ENCODE results near the gene TIMM8B.
"Not testable (repeated sequence)": the region's sequence is repeated elsewhere in the genome, so short reads cannot be mapped to it uniquely, and the experiment has no call there.

Gene TIMM8B

DNA sequence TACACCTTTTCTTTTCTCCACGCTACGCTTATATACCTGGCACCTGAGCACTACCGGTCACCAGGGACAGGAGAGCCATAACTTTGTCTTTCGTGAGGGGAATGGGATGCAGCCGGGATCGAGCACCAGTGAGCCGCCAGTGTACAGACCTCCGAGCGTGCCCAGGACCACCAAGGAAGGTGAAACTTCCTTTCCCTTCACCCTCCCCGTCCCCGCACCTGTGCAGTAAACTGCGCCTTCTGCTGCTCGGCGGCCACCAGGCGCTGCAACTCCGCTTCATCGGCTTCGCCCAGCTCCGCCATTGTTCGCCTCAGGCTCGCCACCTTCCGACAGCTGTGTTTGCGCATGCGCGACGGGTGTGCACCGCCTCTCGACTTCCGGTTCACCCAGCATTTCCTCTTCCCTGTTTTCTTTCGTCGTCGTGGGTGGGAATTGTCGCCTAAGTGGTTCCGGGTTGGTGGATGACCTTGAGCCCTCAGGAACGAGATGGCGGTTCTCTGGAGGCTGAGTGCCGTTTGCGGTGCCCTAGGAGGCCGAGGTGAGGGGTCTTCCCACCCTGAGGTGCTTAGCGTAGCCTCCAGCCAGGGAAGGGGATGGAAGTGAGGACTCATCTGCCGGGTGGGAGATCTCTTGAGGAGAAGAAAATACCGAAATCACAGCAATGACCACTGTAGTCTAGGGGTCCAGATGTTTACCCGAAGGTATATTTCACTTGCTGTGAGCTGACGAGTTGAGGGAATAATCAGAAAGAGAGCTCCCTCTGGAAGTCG, at the start of gene TIMM8B, which contains the start of gene SDHD:
Gene TIMM8B, minus strand, starts transcription at position 335 of the 770 bp plus-strand sequence. Its CDS starts 33 bp downstream, at position 302.
Gene SDHD, plus strand, starts transcription at position 452 of the 770 bp plus-strand sequence. Its CDS starts 35 bp downstream, at position 487.
- peak; percentile 91 for DNase-seq

GRCh38 chr11:112134473-112134872, 47.9 kb upstream of the TIMM8B start:
- no peak for DNase-seq

GRCh38 chr11:112132737-112133136, 46.2 kb upstream of the TIMM8B start:
- DNase-seq: no peak

GRCh38 chr11:112129656-112130055, 43.1 kb upstream of the TIMM8B start:
- no peak for DNase-seq

DNA sequence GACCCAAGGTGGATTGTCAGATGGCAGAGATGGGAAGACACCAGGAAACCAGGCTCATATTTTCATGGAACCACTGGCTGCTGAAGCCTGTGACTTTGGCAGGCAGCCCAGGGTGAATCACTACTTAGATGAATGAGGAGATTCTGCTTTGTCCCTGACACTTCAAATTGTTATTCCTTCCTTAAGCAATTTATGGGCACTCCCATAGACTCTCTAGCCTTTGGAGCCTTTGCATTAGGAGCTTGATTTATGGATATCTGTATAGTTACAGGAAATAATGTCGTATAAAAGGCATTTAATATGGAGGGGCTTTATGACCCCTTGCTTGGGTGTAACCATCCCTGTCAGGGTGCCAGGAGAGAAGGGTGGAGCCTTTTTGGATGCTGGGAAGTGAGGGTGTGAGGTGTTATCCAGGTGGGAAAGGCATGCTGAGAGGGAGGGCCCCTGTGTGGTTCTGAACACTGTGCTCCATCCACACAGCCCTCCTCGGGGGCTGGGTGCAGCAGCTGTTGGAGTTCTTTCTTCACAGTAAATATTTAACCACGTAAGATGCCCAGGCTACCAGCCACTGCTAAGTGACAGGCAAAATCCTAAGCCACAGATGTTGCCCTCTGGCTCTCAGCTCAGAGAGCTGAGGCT, 42.0 kb upstream of the TIMM8B start:
- no peak for DNase-seq

DNA sequence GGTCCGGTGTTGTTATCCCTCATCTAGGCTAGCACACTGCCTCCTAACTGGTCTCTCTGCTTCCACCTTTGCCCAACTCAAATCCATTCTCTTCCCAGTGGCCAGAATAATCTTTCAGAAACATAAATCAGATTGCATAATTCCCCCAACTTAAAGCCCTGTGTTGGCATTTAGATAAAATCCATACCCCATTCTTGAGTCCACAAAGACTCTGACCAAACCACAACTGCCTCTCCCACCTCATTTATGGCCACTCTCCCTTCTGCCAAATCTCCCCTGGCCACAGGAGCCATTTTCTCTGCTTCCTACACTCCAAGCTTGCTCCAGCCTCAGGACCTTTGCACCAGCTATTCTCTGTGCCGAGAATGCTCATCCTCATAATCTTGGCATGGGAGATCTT, 40.5 kb upstream of the TIMM8B start:
- no peak for DNase-seq

DNA sequence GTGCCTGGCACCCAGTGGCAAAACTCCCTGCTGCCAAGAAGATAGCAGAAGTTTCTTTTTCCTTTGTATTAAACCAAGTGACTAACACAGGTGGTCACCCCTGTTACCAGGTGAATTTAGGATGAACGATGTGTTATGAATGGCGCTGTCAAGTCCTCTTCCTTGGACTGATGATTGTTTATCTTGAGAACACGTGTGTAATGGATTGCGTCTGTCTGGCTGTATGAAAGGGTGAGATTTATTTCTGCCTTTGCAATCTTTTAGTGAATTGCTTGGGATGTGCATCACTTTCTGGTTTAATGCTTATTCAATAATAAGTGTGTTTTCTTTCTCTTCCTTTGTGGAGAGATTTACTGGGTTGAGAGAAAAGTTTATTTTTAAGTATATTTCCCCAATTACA, 36.6 kb upstream of the TIMM8B start:
- DNase-seq: no peak

GRCh38 chr11:112121981-112122615, 35.5 kb upstream of the TIMM8B start:
- no peak for DNase-seq

DNA sequence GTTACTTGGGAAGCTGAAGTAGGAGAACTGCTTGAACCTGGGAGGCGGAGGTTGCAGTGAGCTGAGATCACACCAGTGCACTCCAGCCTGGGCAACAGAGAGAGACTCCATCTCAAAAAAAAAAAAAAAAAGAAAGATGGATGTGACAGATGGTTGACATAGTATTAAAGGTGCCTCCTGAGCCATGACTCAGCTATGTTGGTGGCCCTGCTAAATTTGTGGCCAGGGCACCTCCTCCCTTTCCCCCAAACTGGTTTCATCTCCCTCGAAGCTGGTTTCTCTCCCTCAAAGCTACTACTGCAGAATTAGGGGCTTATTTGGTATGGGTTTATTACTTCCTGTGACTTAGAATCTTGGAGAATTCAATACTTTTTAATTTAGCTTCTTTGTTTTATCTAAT, 31.6 kb upstream of the TIMM8B start:
- DNase-seq: no peak

GRCh38 chr11:112115386-112115785, 28.8 kb upstream of the TIMM8B start:
- no peak for DNase-seq

GRCh38 chr11:112114460-112114859, 27.9 kb upstream of the TIMM8B start:
- no peak for DNase-seq

GRCh38 chr11:112113539-112114457, 27.2 kb upstream of the TIMM8B start:
- no peak for DNase-seq

GRCh38 chr11:112106070-112106469, 19.5 kb upstream of the TIMM8B start:
- DNase-seq: no peak

GRCh38 chr11:112103446-112103845, 16.9 kb upstream of the TIMM8B start:
- no peak for DNase-seq

- DNase-seq: no peak
These were observed 13.9 kb upstream of the TIMM8B start for GRCh38 chr11:112100462-112100861.

- no peak for DNase-seq
These were observed 11.4 kb upstream of the TIMM8B start for GRCh38 chr11:112097734-112098528.

DNA sequence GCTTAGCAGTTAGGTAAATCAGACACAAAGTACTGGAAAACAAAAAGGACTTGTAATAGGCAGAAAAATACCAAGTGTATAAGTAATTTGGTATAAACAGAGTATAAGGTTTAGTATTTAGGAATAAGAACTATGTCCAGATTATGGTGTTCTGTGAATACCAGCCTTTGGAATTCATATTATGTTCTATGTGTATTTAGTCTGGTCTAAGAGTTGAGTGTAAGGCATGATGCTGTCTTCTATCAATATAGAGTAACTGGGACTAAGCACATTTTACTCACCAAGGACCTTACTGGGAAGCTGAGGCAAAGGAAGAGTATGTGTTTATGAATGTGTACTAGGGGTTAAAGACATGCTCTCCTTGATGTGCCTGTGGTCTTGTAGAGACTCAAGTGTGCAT, 9.6 kb upstream of the TIMM8B start:
- no peak for DNase-seq

DNA sequence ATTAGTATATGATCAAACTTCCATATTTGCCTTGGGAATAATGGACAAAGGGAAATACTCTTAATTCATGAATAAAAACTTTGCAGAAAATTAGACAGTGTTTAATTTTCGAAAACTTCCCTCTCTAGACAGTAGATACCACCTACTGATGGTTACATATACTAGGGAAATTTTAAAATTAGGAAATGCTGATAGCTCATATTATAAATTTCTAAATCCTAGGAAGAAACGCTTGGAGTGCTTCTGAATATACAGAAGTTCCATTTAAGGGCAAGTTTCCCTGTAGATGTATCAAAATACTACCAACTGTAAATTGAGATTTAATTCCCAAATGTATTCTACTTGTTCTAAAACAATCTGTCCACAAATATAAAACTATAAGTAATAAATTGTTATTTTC, 8.7 kb upstream of the TIMM8B start:
- not testable (repeated sequence) for DNase-seq

GRCh38 chr11:112087212-112087611, 656 bp upstream of the TIMM8B start:
- DNase-seq: no peak

- peak; percentile 47 for DNase-seq
These were observed 634 bp downstream of the TIMM8B start for GRCh38 chr11:112085822-112086421.

DNA sequence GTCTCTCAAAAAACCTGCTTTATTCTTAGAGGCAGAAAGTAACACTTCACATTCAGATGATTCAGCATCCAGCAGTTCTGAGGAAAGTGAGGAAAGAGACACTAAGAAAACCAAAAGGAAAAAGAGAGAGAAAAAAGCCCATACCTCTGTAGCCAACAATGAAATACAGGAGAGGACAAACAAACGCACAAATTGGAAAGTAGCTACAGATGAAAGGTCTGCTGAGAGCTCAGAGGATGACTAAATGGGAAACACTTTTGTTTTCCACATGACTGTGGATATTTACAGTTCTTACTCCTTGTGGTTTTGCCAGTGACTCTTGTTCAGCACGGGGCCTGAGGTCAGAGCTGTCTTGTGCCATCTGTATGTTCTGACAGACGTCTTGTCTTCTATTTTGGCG, 3.8 kb downstream of the TIMM8B start:
- DNase-seq: no peak
